ENCODE results near the gene ARFRP1. TPM values are rescaled to one million over a fixed set of nuclear protein-coding genes. Genes with fewer than 3 reads are reported as not detected.

Gene ARFRP1
- total and polyA plus RNA-seq, 2 experiments from 2014 or later = 16.7 to 24.6 TPM

- peak overlapping the region; percentile 82 for H3K4me2 ChIP-seq
- peaks cover 10% of the 10 kb centered on the region for H3K36me3 Mint-ChIP-seq (ENCODE audit: low read depth)
Measured at GRCh38 chr20:63736893-63737694, 29.3 kb upstream of the ARFRP1 start.

More at GRCh38 chr20:63736893-63737694, 29.3 kb upstream of the ARFRP1 start:
- Histone ChIP-seq H3K79me2 (replicated peaks; ENCODE audit: insufficient read depth) (no peaks in the 10 kb centered on the region), H3K4me3 (peak overlapping the region; percentile 63), H4K20me1 (replicated peaks; ENCODE audit: insufficient read depth) (no peaks in the 10 kb centered on the region), H3K9me2 (ENCODE audit: insufficient read depth) (no peaks in the 10 kb centered on the region), H3K27ac (ENCODE audit: low read depth) (no peak overlapping the region), H3K4me1 (ENCODE audit: insufficient read depth) (peaks cover 7% of the 10 kb centered on the region; the same call in 1 of the 2 replicates), H3K27me3 (ENCODE audit: insufficient read depth) (peaks cover 6% of the 10 kb centered on the region), H2AFZ (no peak overlapping the region), H3K36me3 (ENCODE audit: insufficient read depth) (no peaks in the 10 kb centered on the region), H3F3A (replicated peaks; ENCODE audit: low read depth) (peaks cover 10% of the 10 kb centered on the region)
- Mint-ChIP-seq H3K27me3 (ENCODE audit: insufficient read depth, low read depth, poor library complexity) (peaks cover 14% of the 10 kb centered on the region), H3K27ac (no peak overlapping the region), H3K4me1 (no peaks in the 10 kb centered on the region), H3K4me3 (0 out of 3 replicates have a peak overlapping the region, but pooled peaks have one; percentile 26), H3K9me3 (no peaks in the 10 kb centered on the region; the same call in 2 of the 3 replicates)
- DNase-seq (ENCODE audit: low spot score) (peak; percentile 64), ATAC-seq (peak; percentile 26)
- TF ChIP-seq NANOG (IDR thresholded peaks at IDR 0.05; ENCODE audit: borderline replicate concordance) (no peak), ZNF331 (CRISPR knock-in tag; IDR thresholded peaks at IDR 0.05; ENCODE audit: low read depth) (no peak), JUNB (IDR thresholded peaks at IDR 0.05; ENCODE audit: unreplicated experiment) (no peak), CREB1 (CRISPR knock-in tag; IDR thresholded peaks at IDR 0.05; ENCODE audit: low read depth) (no peak), EZH2phosphoT487 (IDR thresholded peaks at IDR 0.05; ENCODE audit: unreplicated experiment) (no peak), EZH2 (IDR thresholded peaks at IDR 0.05; ENCODE audit: low read depth, unreplicated experiment) (no peak), POLR2AphosphoS5 (IDR thresholded peaks at IDR 0.05; ENCODE audit: low read depth) (no peak), ZNF462 (CRISPR knock-in tag; IDR thresholded peaks at IDR 0.05) (no peak), STAT1 (IDR thresholded peaks at IDR 0.05; ENCODE audit: unreplicated experiment) (no peak), ZNF114 (CRISPR knock-in tag; IDR thresholded peaks at IDR 0.05) (no peak)
- TF ChIP-seq, protein P1, sequence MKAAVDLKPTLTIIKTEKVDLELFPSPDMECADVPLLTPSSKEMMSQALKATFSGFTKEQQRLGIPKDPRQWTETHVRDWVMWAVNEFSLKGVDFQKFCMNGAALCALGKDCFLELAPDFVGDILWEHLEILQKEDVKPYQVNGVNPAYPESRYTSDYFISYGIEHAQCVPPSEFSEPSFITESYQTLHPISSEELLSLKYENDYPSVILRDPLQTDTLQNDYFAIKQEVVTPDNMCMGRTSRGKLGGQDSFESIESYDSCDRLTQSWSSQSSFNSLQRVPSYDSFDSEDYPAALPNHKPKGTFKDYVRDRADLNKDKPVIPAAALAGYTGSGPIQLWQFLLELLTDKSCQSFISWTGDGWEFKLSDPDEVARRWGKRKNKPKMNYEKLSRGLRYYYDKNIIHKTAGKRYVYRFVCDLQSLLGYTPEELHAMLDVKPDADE (IDR thresholded peaks at IDR 0.05) = no peak
- TF ChIP-seq, protein P2, sequence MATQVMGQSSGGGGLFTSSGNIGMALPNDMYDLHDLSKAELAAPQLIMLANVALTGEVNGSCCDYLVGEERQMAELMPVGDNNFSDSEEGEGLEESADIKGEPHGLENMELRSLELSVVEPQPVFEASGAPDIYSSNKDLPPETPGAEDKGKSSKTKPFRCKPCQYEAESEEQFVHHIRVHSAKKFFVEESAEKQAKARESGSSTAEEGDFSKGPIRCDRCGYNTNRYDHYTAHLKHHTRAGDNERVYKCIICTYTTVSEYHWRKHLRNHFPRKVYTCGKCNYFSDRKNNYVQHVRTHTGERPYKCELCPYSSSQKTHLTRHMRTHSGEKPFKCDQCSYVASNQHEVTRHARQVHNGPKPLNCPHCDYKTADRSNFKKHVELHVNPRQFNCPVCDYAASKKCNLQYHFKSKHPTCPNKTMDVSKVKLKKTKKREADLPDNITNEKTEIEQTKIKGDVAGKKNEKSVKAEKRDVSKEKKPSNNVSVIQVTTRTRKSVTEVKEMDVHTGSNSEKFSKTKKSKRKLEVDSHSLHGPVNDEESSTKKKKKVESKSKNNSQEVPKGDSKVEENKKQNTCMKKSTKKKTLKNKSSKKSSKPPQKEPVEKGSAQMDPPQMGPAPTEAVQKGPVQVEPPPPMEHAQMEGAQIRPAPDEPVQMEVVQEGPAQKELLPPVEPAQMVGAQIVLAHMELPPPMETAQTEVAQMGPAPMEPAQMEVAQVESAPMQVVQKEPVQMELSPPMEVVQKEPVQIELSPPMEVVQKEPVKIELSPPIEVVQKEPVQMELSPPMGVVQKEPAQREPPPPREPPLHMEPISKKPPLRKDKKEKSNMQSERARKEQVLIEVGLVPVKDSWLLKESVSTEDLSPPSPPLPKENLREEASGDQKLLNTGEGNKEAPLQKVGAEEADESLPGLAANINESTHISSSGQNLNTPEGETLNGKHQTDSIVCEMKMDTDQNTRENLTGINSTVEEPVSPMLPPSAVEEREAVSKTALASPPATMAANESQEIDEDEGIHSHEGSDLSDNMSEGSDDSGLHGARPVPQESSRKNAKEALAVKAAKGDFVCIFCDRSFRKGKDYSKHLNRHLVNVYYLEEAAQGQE (IDR thresholded peaks at IDR 0.05; ENCODE audit: unreplicated experiment) = no peak
- TF ChIP-seq, protein P3, sequence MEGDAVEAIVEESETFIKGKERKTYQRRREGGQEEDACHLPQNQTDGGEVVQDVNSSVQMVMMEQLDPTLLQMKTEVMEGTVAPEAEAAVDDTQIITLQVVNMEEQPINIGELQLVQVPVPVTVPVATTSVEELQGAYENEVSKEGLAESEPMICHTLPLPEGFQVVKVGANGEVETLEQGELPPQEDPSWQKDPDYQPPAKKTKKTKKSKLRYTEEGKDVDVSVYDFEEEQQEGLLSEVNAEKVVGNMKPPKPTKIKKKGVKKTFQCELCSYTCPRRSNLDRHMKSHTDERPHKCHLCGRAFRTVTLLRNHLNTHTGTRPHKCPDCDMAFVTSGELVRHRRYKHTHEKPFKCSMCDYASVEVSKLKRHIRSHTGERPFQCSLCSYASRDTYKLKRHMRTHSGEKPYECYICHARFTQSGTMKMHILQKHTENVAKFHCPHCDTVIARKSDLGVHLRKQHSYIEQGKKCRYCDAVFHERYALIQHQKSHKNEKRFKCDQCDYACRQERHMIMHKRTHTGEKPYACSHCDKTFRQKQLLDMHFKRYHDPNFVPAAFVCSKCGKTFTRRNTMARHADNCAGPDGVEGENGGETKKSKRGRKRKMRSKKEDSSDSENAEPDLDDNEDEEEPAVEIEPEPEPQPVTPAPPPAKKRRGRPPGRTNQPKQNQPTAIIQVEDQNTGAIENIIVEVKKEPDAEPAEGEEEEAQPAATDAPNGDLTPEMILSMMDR (conservative IDR thresholded peaks at IDR 0.05; ENCODE audit: low read depth in 2 of 2) = no peak; a peak in 1 of 4 replicates
